IMR-90 (cell line): ENCODE measurements around the gene TIGD3. TPM values are rescaled to one million over a fixed set of nuclear protein-coding genes. Genes with fewer than 3 reads are reported as not detected.

Source experiments
- ATAC-seq: fragments of 200-7000 bp; cut with Tn5 transposase; 2 replicates; pipeline ENCODE4 v1.9.1; 2020; ENCODE audit warnings: low read depth, mild to moderate bottlenecking, moderate library complexity
- BruUV-seq: library from RNA; stranded (reverse); fragments of 400-500 nt; replicated peaks from 2 replicates; lab custom pipeline; 2021; lab: Mats Ljungman, UMichigan
- CTCF ChIA-PET: fragments of 300-600 bp; formaldehyde crosslinking; extraction: SDS; loops from one replicate; lab custom pipeline; 2021; ENCODE audit warnings: antibody characterized with exemption; lab: Yijun Ruan, JAX
- POLR2A ChIA-PET: fragments of 300-600 bp; sonication (Branson Sonifier 250); formaldehyde crosslinking; loops from one replicate; lab custom pipeline; 2022; ENCODE audit warnings: antibody characterized with exemption; ENCODE audit not compliant: unreplicated experiment; lab: Charles Lee
- DNase-seq: peaks from one replicate; pipeline ENCODE4 v3.0.0; 2013
- H2AFZ ChIP-seq: replicated peaks from 2 replicates; pipeline ENCODE3; 2013; ENCODE audit warnings: low read length, mild to moderate bottlenecking; ENCODE audit not compliant: poor library complexity
- H2AK5ac ChIP-seq: 2 replicates; pipeline ENCODE4 v1.6.1; 2013; ENCODE audit warnings: low read depth, low read length, inconsistent platforms
- H2AK9ac ChIP-seq: replicated peaks from 2 replicates; pipeline ENCODE3; 2013; ENCODE audit warnings: mild to moderate bottlenecking, low read depth, low read length, moderate library complexity; ENCODE audit not compliant: poor library complexity
- H2BK120ac ChIP-seq: 2 replicates; pipeline ENCODE4 v1.6.1; 2013; ENCODE audit warnings: low read depth, low read length, inconsistent platforms
- H2BK15ac ChIP-seq: 3 replicates; pipeline ENCODE4 v1.6.1; 2013; ENCODE audit warnings: low read depth, low read length, inconsistent platforms
- H2BK20ac ChIP-seq: 2 replicates; pipeline ENCODE4 v1.6.1; 2013; ENCODE audit warnings: low read depth, mild to moderate bottlenecking, inconsistent platforms, low read length, moderate library complexity
- H2BK5ac ChIP-seq: 2 replicates; pipeline ENCODE4 v1.6.1; 2013; ENCODE audit warnings: mild to moderate bottlenecking, low read depth, low read length, inconsistent platforms; ENCODE audit not compliant: poor library complexity, severe bottlenecking
- H3K14ac ChIP-seq: replicated peaks from 2 replicates; pipeline ENCODE4 v1.6.1; 2013; ENCODE audit warnings: low read depth, low read length, inconsistent platforms
- H3K18ac ChIP-seq: 2 replicates; pipeline ENCODE4 v1.6.1; 2013; ENCODE audit warnings: low read depth, low read length, control low read depth
- H3K23ac ChIP-seq: 2 replicates; pipeline ENCODE4 v1.6.1; 2013; ENCODE audit warnings: low read depth, low read length, inconsistent platforms
- H3K27ac ChIP-seq: 2 replicates; pipeline ENCODE4 v1.5.1; 2013; ENCODE audit warnings: mild to moderate bottlenecking, control low read depth, low read length; ENCODE audit not compliant: insufficient read depth
- H3K27me3 ChIP-seq: 2 replicates; pipeline ENCODE4 v1.6.1; 2013; ENCODE audit warnings: low read length; ENCODE audit not compliant: control insufficient read depth, insufficient read depth
- H3K36me3 ChIP-seq: 2 replicates; pipeline ENCODE4 v1.6.1; 2013; ENCODE audit warnings: low read length, mixed read lengths; ENCODE audit not compliant: control insufficient read depth, insufficient read depth
- H3K4ac ChIP-seq: 2 replicates; pipeline ENCODE4 v1.6.1; 2013; ENCODE audit warnings: low read depth, low read length, inconsistent platforms
- H3K4me1 ChIP-seq: 2 replicates; pipeline ENCODE4 v1.6.1; 2013; ENCODE audit warnings: low read length, mixed read lengths; ENCODE audit not compliant: control insufficient read depth, insufficient read depth
- H3K4me2 ChIP-seq: 2 replicates; pipeline ENCODE4 v1.6.1; 2013; ENCODE audit warnings: low read depth, mild to moderate bottlenecking, control low read depth, low read length, moderate library complexity
- H3K4me3 ChIP-seq: 2 replicates; pipeline ENCODE4 v1.5.1; 2013; ENCODE audit warnings: low read depth, mild to moderate bottlenecking, control low read depth, low read length, moderate library complexity; ENCODE audit not compliant: insufficient read depth
- H3K56ac ChIP-seq: 2 replicates; pipeline ENCODE4 v1.6.1; 2013; ENCODE audit warnings: low read length, inconsistent platforms; ENCODE audit not compliant: insufficient read depth; ENCODE audit errors: extremely low read depth
- H3K79me1 ChIP-seq, 2 experiments: 2 replicates each; pipeline ENCODE4 v1.6.1; 2013; ENCODE audit warnings: low read length in 2 of 2, inconsistent platforms in 1 of 2, low read depth in 1 of 2
- H3K9ac ChIP-seq: 2 replicates; pipeline ENCODE4 v1.6.1; 2013; ENCODE audit warnings: low read depth, low read length, control low read depth
- H3K9me1 ChIP-seq: 2 replicates; pipeline ENCODE4 v1.6.1; 2013; ENCODE audit warnings: low read length, inconsistent platforms; ENCODE audit not compliant: insufficient read depth
- H3K9me3 ChIP-seq: 2 replicates; pipeline ENCODE4 v1.6.1; 2013; ENCODE audit warnings: low read length; ENCODE audit not compliant: control insufficient read depth, insufficient read depth
- H4K20me1 ChIP-seq: 2 replicates; pipeline ENCODE4 v1.6.1; 2013; ENCODE audit warnings: low read length, inconsistent platforms; ENCODE audit not compliant: insufficient read depth
- H4K5ac ChIP-seq: 2 replicates; pipeline ENCODE4 v1.6.1; 2013; ENCODE audit warnings: mild to moderate bottlenecking, low read depth, low read length, control low read depth
- H4K8ac ChIP-seq, 2 experiments: 2 replicates each; pipeline ENCODE4 v1.6.1; 2013; ENCODE audit warnings: low read depth in 2 of 2, low read length in 2 of 2, control low read depth in 1 of 2, inconsistent platforms in 1 of 2
- H4K91ac ChIP-seq: 2 replicates; pipeline ENCODE4 v1.6.1; 2013; ENCODE audit warnings: low read depth, low read length, inconsistent platforms; ENCODE audit not compliant: insufficient read depth
- CHD1 ChIP-seq: IDR thresholded peaks from 2 replicates; pipeline ENCODE4 v1.6.1; 2012; ENCODE audit warnings: low read depth, low read length, improper control_type of control experiment
- ELK1 ChIP-seq: fragments of 150-350 bp; IDR thresholded peaks from 2 replicates; pipeline ENCODE4 v1.6.1; 2016; ENCODE audit warnings: low read depth, mild to moderate bottlenecking, low read length, moderate library complexity, borderline replicate concordance
- MXI1 ChIP-seq: IDR thresholded peaks from 2 replicates; pipeline ENCODE4 v1.6.1; 2012; ENCODE audit warnings: low read depth, mild to moderate bottlenecking, low read length, moderate library complexity, borderline replicate concordance
- NFE2L2 ChIP-seq: fragments of 150-350 bp; IDR thresholded peaks from 2 replicates; pipeline ENCODE4 v1.6.1; 2016; ENCODE audit warnings: low read depth, mild to moderate bottlenecking, low read length
- POLR2A ChIP-seq: IDR thresholded peaks from 2 replicates; pipeline ENCODE4 v1.6.1; 2012; ENCODE audit warnings: mild to moderate bottlenecking, low read depth, low read length
- RAD21 ChIP-seq: IDR thresholded peaks from 2 replicates; pipeline ENCODE4 v1.6.1; 2012; ENCODE audit warnings: low read length, improper control_type of control experiment
- RCOR1 ChIP-seq: IDR thresholded peaks from 2 replicates; pipeline ENCODE4 v1.6.1; 2012; ENCODE audit warnings: mild to moderate bottlenecking, low read length, improper control_type of control experiment; ENCODE audit not compliant: insufficient replicate concordance
- RFX5 ChIP-seq: IDR thresholded peaks from 2 replicates; pipeline ENCODE4 v1.8.0; 2012; ENCODE audit warnings: low read depth, mild to moderate bottlenecking, low read length, moderate library complexity
- SMC3 ChIP-seq: fragments of 150-350 bp; IDR thresholded peaks from 2 replicates; pipeline ENCODE4 v1.6.1; 2016; ENCODE audit warnings: low read depth, mild to moderate bottlenecking, antibody characterized with exemption, low read length, moderate library complexity
- USF2 ChIP-seq: fragments of 150-350 bp; IDR thresholded peaks from 2 replicates; pipeline ENCODE4 v1.6.1; 2017; ENCODE audit warnings: mild to moderate bottlenecking, antibody characterized with exemption, low read length, low read depth
- WGBS, 2 experiments: methylation state at CpG; one replicate each; pipeline versions ENCODE4 v1.1.5 to v1.1.7; 2013; ENCODE audit warnings: missing lambda C conversion rate in 2 of 2; ENCODE audit not compliant: insufficient read length in 1 of 2; ENCODE audit errors: extremely low coverage in 2 of 2; 5-methylcytosine and 5-hydroxymethylcytosine counted together
- dilution Hi-C: fragments of 300-500 bp; cut with HindIII; formaldehyde crosslinking; loops from one replicate; pipeline ENCODE4 v1.14.3; 2018; ENCODE audit warnings: low sequenced_read_pairs; ENCODE audit not compliant: unreplicated experiment
- in situ Hi-C: fragments of 300-500 bp; cut with MboI; formaldehyde crosslinking; loops from 3 replicates; pipeline ENCODE4 v1.14.3; 2019; ENCODE audit warnings: low sequenced_read_pairs, inconsistent platforms, mixed read lengths
- intact Hi-C: fragments of 100-400 bp; cut with micrococcal nuclease; formaldehyde crosslinking; loops from 2 replicates; pipeline ENCODE4 v1.10.0; 2022
- polyA plus RNA-seq, 3 experiments: library from polyadenylated mRNA; depleted of rRNA; stranded (reverse); fragments of >200 nt; gene quantifications; 2 replicates each; pipeline ENCODE4 v1.2.3, GENCODE V29; 2012; ENCODE audit warnings: low replicate concordance in 1 of 3
- total RNA-seq: library from RNA; depleted of rRNA; stranded (reverse); fragments of >200 nt; gene quantifications from 2 replicates; pipeline ENCODE4 v1.2.3, GENCODE V29; 2012

Gene TIGD3
- total and polyA plus RNA-seq, 2 of the 4 experiments (the other 2 are of a cell fraction), result 0.12 TPM; not detected in 1

- Histone ChIP-seq H2AK5ac (no peak overlapping the region), H3K18ac (no peak overlapping the region), H2AK9ac (no peak overlapping the region), H3K9me3 (no peaks in the 10 kb centered on the region), H3K23ac (no peak overlapping the region), H3K36me3 (no peaks in the 10 kb centered on the region), H4K8ac (no peak overlapping the region), H3K4me2 (no peak overlapping the region), H2AFZ (no peak overlapping the region), H4K20me1 (no peaks in the 10 kb centered on the region), H3K56ac (no peak overlapping the region), H3K27ac (no peak overlapping the region), H3K4me1 (no peaks in the 10 kb centered on the region; the same call in 1 of the 2 replicates), H4K5ac (no peak overlapping the region), H2BK15ac (no peak overlapping the region), H3K14ac (no peak overlapping the region), H2BK120ac (no peak overlapping the region), H3K27me3 (peaks cover 1% of the 10 kb centered on the region), H2BK20ac (no peak overlapping the region), H4K91ac (no peak overlapping the region), H3K9ac (no peak overlapping the region), H3K4me3 (no peak overlapping the region), H3K79me1 (peaks cover 0 to 6% of the 10 kb centered on the region in 2 experiments; a peak in 1 of 4 replicates), H3K4ac (no peak overlapping the region), H2BK5ac (no peak overlapping the region), H3K9me1 (no peaks in the 10 kb centered on the region; the same call in 1 of the 2 replicates)
- TF ChIP-seq RCOR1 (no peak), MXI1 (no peak), RAD21 (no peak), RFX5 (no peak), SMC3 (no peak), USF2 (no peak), POLR2A (no peak), ELK1 (no peak), CHD1 (no peak), NFE2L2 (no peak)
- no peak for DNase-seq
- POLR2A ChIA-PET, result no interaction called here
- ATAC-seq, result no peak
- dilution Hi-C loops (no loop called here), intact Hi-C loops (no loop called here), in situ Hi-C loops (no loop called here)
- BruUV-seq, result no TSS peak
- WGBS, 2 experiments, result no CpG with 5 or more reads among the region's 6 CpGs
- CTCF ChIA-PET, result no interaction called here
Observed at GRCh38 chr11:65362966-65363365, 8.4 kb downstream of the TIGD3 start.
